Keratinocyte (primary cell): ENCODE measurements around the gene GRIK2. TPM values are rescaled to one million over a fixed set of nuclear protein-coding genes. Genes with fewer than 3 reads are reported as not detected.

Experiments used
- DNase-seq: peaks from one replicate; pipeline ENCODE4 v3.0.0-alpha.2; 2011; ENCODE audit warnings: low read depth, missing footprints, low spot score
- FAIRE-seq: peaks from 2 replicates; lab custom pipeline; 2011; peaks lifted over from hg19 to GRCh38; lab: Jason Lieb, UNC
- H2AFZ ChIP-seq: 2 replicates; pipeline ENCODE4 v1.6.0; 2012; ENCODE audit warnings: low read length, control low read depth, inconsistent platforms; ENCODE audit not compliant: control insufficient read depth
- H3K27ac ChIP-seq: 2 replicates; pipeline ENCODE4 v1.5.1; 2011; ENCODE audit warnings: low read length; ENCODE audit not compliant: control insufficient read depth, insufficient read depth
- H3K27me3 ChIP-seq: 3 replicates; pipeline ENCODE4 v1.6.0; 2011; ENCODE audit warnings: low read length; ENCODE audit not compliant: control insufficient read depth, insufficient read depth; ENCODE audit errors: extremely low read depth
- H3K36me3 ChIP-seq, 2 experiments: 2 replicates in 1 of 2; 3 replicates in 1 of 2; pipeline ENCODE4 v1.5.1; 2011; ENCODE audit warnings: low read length in 2 of 2, mild to moderate bottlenecking in 1 of 2; ENCODE audit not compliant: control insufficient read depth in 2 of 2, insufficient read depth in 2 of 2; ENCODE audit errors: extremely low read depth in 1 of 2
- H3K4me1 ChIP-seq: 3 replicates; pipeline ENCODE4 v1.5.1; 2011; ENCODE audit warnings: low read length; ENCODE audit not compliant: control insufficient read depth, insufficient read depth; ENCODE audit errors: extremely low read depth
- H3K4me2 ChIP-seq: 3 replicates; pipeline ENCODE4 v1.6.0; 2011; ENCODE audit warnings: low read depth, low read length; ENCODE audit not compliant: control insufficient read depth, insufficient read depth; ENCODE audit errors: extremely low read depth
- H3K4me3 ChIP-seq, 3 experiments: fragments of 200-600 bp in 1 of 3; sonication (generic) in 1 of 3; 2 replicates in 2 of 3; 3 replicates in 1 of 3; pipeline ENCODE4 v1.5.1; 2011 to 2016; ENCODE audit warnings: low read length in 3 of 3, mild to moderate bottlenecking in 3 of 3, control low read depth in 2 of 3, inconsistent platforms in 1 of 3, low read depth in 1 of 3, mixed read lengths in 1 of 3, mixed run types in 1 of 3, moderate library complexity in 1 of 3; ENCODE audit not compliant: control insufficient read depth in 2 of 3, insufficient read depth in 2 of 3; ENCODE audit errors: extremely low read depth in 1 of 3
- H3K79me2 ChIP-seq: 2 replicates; pipeline ENCODE4 v1.6.0; 2012; ENCODE audit warnings: low read length; ENCODE audit not compliant: control insufficient read depth, insufficient read depth
- H3K9ac ChIP-seq: 3 replicates; pipeline ENCODE4 v1.6.0; 2011; ENCODE audit warnings: low read length; ENCODE audit not compliant: control insufficient read depth, insufficient read depth; ENCODE audit errors: extremely low read depth
- H3K9me1 ChIP-seq: 3 replicates; pipeline ENCODE4 v1.6.0; 2011; ENCODE audit warnings: low read length; ENCODE audit not compliant: control insufficient read depth, insufficient read depth; ENCODE audit errors: extremely low read depth
- H3K9me3 ChIP-seq: 2 replicates; pipeline ENCODE4 v1.5.1; 2012; ENCODE audit warnings: low read depth, low read length; ENCODE audit not compliant: control insufficient read depth
- H4K20me1 ChIP-seq: 3 replicates; pipeline ENCODE4 v1.6.0; 2011; ENCODE audit warnings: low read length; ENCODE audit not compliant: control insufficient read depth, insufficient read depth; ENCODE audit errors: extremely low read depth
- CTCF ChIP-seq, 3 experiments: IDR thresholded peaks in 1 of 3; conservative IDR thresholded peaks in 1 of 3; optimal IDR thresholded peaks in 1 of 3; 2 replicates in 2 of 3; 3 replicates in 1 of 3; pipeline versions ENCODE3 to v1.5.1; 2011; ENCODE audit warnings: low read length in 3 of 3, mild to moderate bottlenecking in 3 of 3, moderate library complexity in 2 of 3, control low read depth in 1 of 3, inconsistent platforms in 1 of 3; ENCODE audit not compliant: insufficient read depth in 2 of 3; ENCODE audit errors: extremely low read depth in 1 of 3
- EZH2 ChIP-seq: IDR thresholded peaks from one replicate; pipeline ENCODE4 v1.6.1; 2012; ENCODE audit warnings: inconsistent platforms, mild to moderate bottlenecking, low read length, moderate library complexity
- dilution Hi-C: fragments of 300-500 bp; cut with MboI; formaldehyde crosslinking; loops from one replicate; pipeline ENCODE4 v1.7.0; 2020; ENCODE audit warnings: low sequenced_read_pairs; ENCODE audit not compliant: extremely low pct_ligation_motif_present
- polyA plus RNA-seq, 5 experiments: library from polyadenylated mRNA; depleted of rRNA in 3 of 5; stranded (reverse) in 3 of 5; stranded (forward) in 1 of 5; unstranded in 1 of 5; fragments of >200 nt; gene quantifications; 1 replicate in 1 of 5; 2 replicates in 3 of 5; 3 replicates in 1 of 5; pipeline versions ENCODE4 v1.2.1 to v1.2.3, GENCODE V29; 2011 to 2012; ENCODE audit warnings: missing spikeins in 2 of 5, low read depth in 1 of 5, low replicate concordance in 1 of 5

Gene GRIK2
- polyA plus RNA-seq, 1 donor (not counting 4 experiments of a cell fraction or from before 2014, with no cell fraction given): 0.01 TPM

DNA sequence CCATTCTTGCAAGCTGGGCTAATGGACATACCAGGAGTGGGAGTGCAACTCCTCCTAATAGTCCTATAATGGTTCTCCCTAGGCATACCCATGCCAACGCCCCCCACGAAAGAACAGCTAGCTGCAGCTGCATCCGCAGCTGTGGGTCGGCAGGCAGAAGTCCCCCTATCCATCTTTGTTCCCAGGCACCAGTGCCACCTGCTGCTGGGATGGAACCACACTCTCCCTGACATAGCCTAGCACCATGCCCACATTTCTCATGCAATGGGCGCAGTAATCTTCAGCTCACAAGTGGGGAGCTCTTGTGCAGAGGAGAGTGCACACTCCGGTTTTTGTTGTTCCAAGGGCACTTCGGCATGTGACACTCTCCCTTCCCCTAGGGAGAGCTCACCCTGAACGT lies 567.8 kb downstream of the GRIK2 start:
- H3K9me1 ChIP-seq: no peaks in the 10 kb centered on the region
- no peaks in the 10 kb centered on the region for H3K27me3 ChIP-seq
- dilution Hi-C loops: no loop called here
- no peak overlapping the region for H3K4me3 ChIP-seq
- H3K79me2 ChIP-seq: no peaks in the 10 kb centered on the region
- DNase-seq (no peak), FAIRE-seq (no peak)
- no peak overlapping the region for H3K4me2 ChIP-seq
- TF ChIP-seq EZH2 (no peak), CTCF (optimal IDR thresholded peaks at IDR 0.05 in 1 of 3, IDR thresholded peaks at IDR 0.05 in 1 of 3, conservative IDR thresholded peaks at IDR 0.05 in 1 of 3; ENCODE audit: extremely low read depth in 1 of 3, insufficient read depth in 2 of 3, low read length in 3 of 3) (no peak)
- H3K9me3 ChIP-seq: no peaks in the 10 kb centered on the region
- H3K36me3 ChIP-seq: no peaks in the 10 kb centered on the region
- no peaks in the 10 kb centered on the region for H3K4me1 ChIP-seq
- H2AFZ ChIP-seq: no peak overlapping the region
- H3K9ac ChIP-seq: no peak overlapping the region
- H4K20me1 ChIP-seq: no peaks in the 10 kb centered on the region
- no peak overlapping the region for H3K27ac ChIP-seq

- no peak overlapping the region for H3K4me2 ChIP-seq
- H3K9me3 ChIP-seq: no peaks in the 10 kb centered on the region
- no peaks in the 10 kb centered on the region for H3K27me3 ChIP-seq
- no peak overlapping the region for H3K4me3 ChIP-seq
- no peaks in the 10 kb centered on the region for H3K79me2 ChIP-seq
- no peak overlapping the region for H3K9ac ChIP-seq
- DNase-seq (no peak), FAIRE-seq (no peak)
- H3K27ac ChIP-seq: no peak overlapping the region
- H3K4me1 ChIP-seq: no peaks in the 10 kb centered on the region
- no peaks in the 10 kb centered on the region for H3K36me3 ChIP-seq
- H3K9me1 ChIP-seq: no peaks in the 10 kb centered on the region
- H4K20me1 ChIP-seq: no peaks in the 10 kb centered on the region
- H2AFZ ChIP-seq: no peak overlapping the region
- TF ChIP-seq EZH2: no peak
- dilution Hi-C loops: no loop called here
These were observed 587.4 kb downstream of the GRIK2 start for GRCh38 chr6:101980924-101981323.

GRCh38 chr6:101986476-101986875 lies 593.0 kb downstream of the GRIK2 start:
- no peaks in the 10 kb centered on the region for H3K9me1 ChIP-seq
- no peak for TF ChIP-seq CTCF (optimal IDR thresholded peaks at IDR 0.05 in 1 of 3, IDR thresholded peaks at IDR 0.05 in 1 of 3, conservative IDR thresholded peaks at IDR 0.05 in 1 of 3; ENCODE audit: extremely low read depth in 1 of 3, insufficient read depth in 2 of 3, low read length in 3 of 3)
- TF ChIP-seq EZH2: no peak
- no peaks in the 10 kb centered on the region for H3K36me3 ChIP-seq
- dilution Hi-C loops: no loop called here
- H3K4me2 ChIP-seq: no peak overlapping the region
- DNase-seq (no peak), FAIRE-seq (no peak)
- H3K9ac ChIP-seq: no peak overlapping the region
- no peaks in the 10 kb centered on the region for H4K20me1 ChIP-seq
- H3K27me3 ChIP-seq: no peaks in the 10 kb centered on the region
- H3K27ac ChIP-seq: no peak overlapping the region
- no peaks in the 10 kb centered on the region for H3K9me3 ChIP-seq
- H3K4me1 ChIP-seq: no peaks in the 10 kb centered on the region
- H3K4me3 ChIP-seq: no peak overlapping the region
- no peak overlapping the region for H2AFZ ChIP-seq
- no peaks in the 10 kb centered on the region for H3K79me2 ChIP-seq
